HCT116 (cell line): ENCODE data around the gene TIMM44. TPM values are rescaled to one million over a fixed set of nuclear protein-coding genes. Genes with fewer than 3 reads are reported as not detected.

ENCODE experiments used
- ATAC-seq: fragments of 200-7000 bp; cut with Tn5 transposase; 2 replicates; pipeline ENCODE4 v1.9.1; 2020; ENCODE audit warnings: mild to moderate bottlenecking, moderate library complexity
- BruUV-seq: library from RNA; stranded (reverse); fragments of 400-500 nt; replicated peaks from 2 replicates; lab custom pipeline; 2021; lab: Mats Ljungman, UMichigan
- CTCF ChIA-PET: fragments of 300-600 bp; sonication (Branson Sonifier 250); formaldehyde crosslinking; loops from one replicate; lab custom pipeline; 2021; ENCODE audit warnings: antibody characterized with exemption; lab: Charles Lee
- POLR2A ChIA-PET: fragments of 300-600, 350-600 bp; sonication (Branson Sonifier 250); formaldehyde crosslinking; loops from one replicate; lab custom pipeline; 2021; ENCODE audit warnings: antibody characterized with exemption; lab: Charles Lee
- RAD21 ChIA-PET, 2 experiments: fragments of 300-600 bp; sonication (Branson Sonifier 250); formaldehyde crosslinking; loops; one replicate each; lab custom pipeline; 2023; ENCODE audit warnings: low total read pairs in 2 of 2; ENCODE audit not compliant: uncharacterized antibody in 2 of 2, unreplicated experiment in 2 of 2, low non-redundant PET in 1 of 2; lab: Charles Lee
- DNase-seq: peaks from one replicate; pipeline ENCODE4 v3.0.0-alpha.2; 2010; ENCODE audit warnings: low read depth, low spot score
- H2AFZ ChIP-seq: fragments of 200-600 bp; shearing (Covaris generic), sonication (generic); 2 replicates; pipeline ENCODE4 v1.6.1; 2017; ENCODE audit warnings: low read depth, mixed run types, mixed read lengths, antibody characterized with exemption, low read length; ENCODE audit not compliant: poor library complexity, severe bottlenecking
- H3K27ac ChIP-seq: 2 replicates; pipeline ENCODE4 v1.5.1; 2012; ENCODE audit warnings: low read depth, low read length
- H3K27me3 ChIP-seq: fragments of 200-600 bp; sonication (generic); 2 replicates; pipeline ENCODE4 v1.6.1; 2016; ENCODE audit warnings: mixed run types, low read length, mixed read lengths; ENCODE audit not compliant: insufficient read depth
- H3K36me3 ChIP-seq, 2 experiments: fragments of 200-500 bp in 1 of 2; fragments of 200-600 bp in 1 of 2; sonication (Bioruptor generic) in 1 of 2; sonication (generic) in 1 of 2; 2 replicates each; pipeline versions ENCODE4 v1.5.1 to v1.6.1; 2014 to 2016; ENCODE audit warnings: low read length in 2 of 2, inconsistent platforms in 1 of 2, mixed read lengths in 1 of 2, mixed run types in 1 of 2; ENCODE audit not compliant: insufficient read depth in 2 of 2, control insufficient read depth in 1 of 2
- H3K4me1 ChIP-seq, 2 experiments: fragments of 200-600 bp in 1 of 2; sonication (generic) in 1 of 2; 2 replicates each; pipeline versions ENCODE4 v1.5.1 to v1.6.1; 2012 to 2017; ENCODE audit warnings: low read length in 2 of 2, inconsistent platforms in 1 of 2, mild to moderate bottlenecking in 1 of 2, mixed read lengths in 1 of 2, mixed run types in 1 of 2, moderate library complexity in 1 of 2; ENCODE audit not compliant: insufficient read depth in 2 of 2, control insufficient read depth in 1 of 2
- H3K4me2 ChIP-seq: fragments of 200-600 bp; sonication (generic); 2 replicates; pipeline ENCODE4 v1.6.1; 2017; ENCODE audit warnings: mixed run types, low read length, mixed read lengths
- H3K4me3 ChIP-seq, 2 experiments: fragments of 200-600 bp in 1 of 2; sonication (generic) in 1 of 2; replicated peaks in 1 of 2; 2 replicates each; pipeline ENCODE4 v1.5.1; 2011 to 2016; ENCODE audit warnings: low read length in 2 of 2, control low read depth in 1 of 2, low read depth in 1 of 2, mild to moderate bottlenecking in 1 of 2, mixed read lengths in 1 of 2, mixed run types in 1 of 2
- H3K79me2 ChIP-seq: fragments of 200-600 bp; sonication (generic); 2 replicates; pipeline ENCODE4 v1.6.1; 2017; ENCODE audit warnings: mild to moderate bottlenecking, mixed run types, low read length, moderate library complexity, mixed read lengths; ENCODE audit not compliant: insufficient read depth
- H3K9ac ChIP-seq: fragments of 200-600 bp; sonication (generic); 2 replicates; pipeline ENCODE4 v1.6.1; 2016; ENCODE audit warnings: low read length, mixed read lengths
- H3K9me2 ChIP-seq: fragments of 200-600 bp; sonication (generic), shearing (Covaris generic); 2 replicates; pipeline ENCODE4 v1.6.1; 2017; ENCODE audit warnings: mixed run types, mild to moderate bottlenecking, moderate library complexity; ENCODE audit not compliant: insufficient read depth
- H3K9me3 ChIP-seq, 2 experiments: fragments of 200-500 bp in 1 of 2; fragments of 200-600 bp in 1 of 2; sonication (Bioruptor generic) in 1 of 2; sonication (generic) in 1 of 2; 2 replicates each; pipeline ENCODE4 v1.6.1; 2014 to 2017; ENCODE audit warnings: low read length in 2 of 2, mixed read lengths in 2 of 2, inconsistent platforms in 1 of 2, low read depth in 1 of 2, mild to moderate bottlenecking in 1 of 2, mixed run types in 1 of 2, moderate library complexity in 1 of 2; ENCODE audit not compliant: control insufficient read depth in 1 of 2, insufficient read depth in 1 of 2
- H4K20me1 ChIP-seq: fragments of 200-600 bp; sonication (generic), shearing (Covaris generic); 2 replicates; pipeline ENCODE4 v1.6.1; 2017; ENCODE audit warnings: mixed run types, mild to moderate bottlenecking, moderate library complexity; ENCODE audit not compliant: insufficient read depth
- CBX3 ChIP-seq: IDR thresholded peaks from 2 replicates; pipeline ENCODE4 v1.6.1; 2012; ENCODE audit warnings: low read depth
- CEBPB ChIP-seq: IDR thresholded peaks from 2 replicates; pipeline ENCODE4 v1.6.1; 2012; ENCODE audit warnings: low read depth
- CTCF ChIP-seq, 3 experiments: fragments of 200-600 bp in 1 of 3; sonication (generic) in 1 of 3; IDR thresholded peaks in 2 of 3; conservative IDR thresholded peaks in 1 of 3; 2 replicates each; pipeline ENCODE4 v1.5.1; 2012 to 2017; ENCODE audit warnings: low read depth in 2 of 3, low read length in 2 of 3, antibody characterized with exemption in 1 of 3, borderline replicate concordance in 1 of 3, control low read depth in 1 of 3, mild to moderate bottlenecking in 1 of 3, mixed read lengths in 1 of 3, mixed run types in 1 of 3, moderate library complexity in 1 of 3; ENCODE audit not compliant: insufficient read depth in 1 of 3
- EGR1 ChIP-seq: IDR thresholded peaks from 2 replicates; pipeline ENCODE4 v1.6.1; 2012; ENCODE audit warnings: low read depth
- ELF1 ChIP-seq: IDR thresholded peaks from 2 replicates; pipeline ENCODE4 v1.6.1; 2012; ENCODE audit warnings: low read depth, borderline replicate concordance
- EZH2 ChIP-seq: fragments of 200-600 bp; sonication (generic); IDR thresholded peaks from 2 replicates; pipeline ENCODE4 v1.6.1; 2017; ENCODE audit warnings: antibody characterized with exemption, mixed run types
- EZH2phosphoT487 ChIP-seq: fragments of 200-600 bp; IDR thresholded peaks from 2 replicates; pipeline ENCODE4 v1.6.1; 2018; ENCODE audit warnings: antibody characterized with exemption, borderline replicate concordance
- JUND ChIP-seq: IDR thresholded peaks from 2 replicates; pipeline ENCODE4 v1.6.1; 2012
- POLR2A ChIP-seq: IDR thresholded peaks from 2 replicates; pipeline ENCODE4 v1.7.0; 2011; ENCODE audit warnings: borderline replicate concordance; ENCODE audit not compliant: insufficient read depth, insufficient read length; ENCODE audit errors: extremely low read depth
- POLR2AphosphoS5 ChIP-seq: IDR thresholded peaks from 2 replicates; pipeline ENCODE4 v1.6.1; 2011; ENCODE audit warnings: mild to moderate bottlenecking, low read depth, low read length, moderate library complexity
- RAD21 ChIP-seq: IDR thresholded peaks from 2 replicates; pipeline ENCODE4 v1.6.1; 2012; ENCODE audit warnings: low read depth, mild to moderate bottlenecking
- SIN3A ChIP-seq: IDR thresholded peaks from 2 replicates; pipeline ENCODE4 v1.6.1; 2012; ENCODE audit warnings: low read depth
- SP1 ChIP-seq: IDR thresholded peaks from 2 replicates; pipeline ENCODE4 v1.6.1; 2012; ENCODE audit warnings: low read depth
- SRF ChIP-seq: IDR thresholded peaks from 2 replicates; pipeline ENCODE4 v1.6.1; 2012; ENCODE audit warnings: low read depth
- YY1 ChIP-seq: IDR thresholded peaks from 2 replicates; pipeline ENCODE4 v1.6.1; 2011; ENCODE audit warnings: low read length, low read depth, moderate library complexity, mild to moderate bottlenecking; ENCODE audit not compliant: insufficient replicate concordance; ENCODE audit errors: extremely low read depth
- ZNF274 ChIP-seq: fragments of 200-500 bp; sonication (Bioruptor generic); IDR thresholded peaks from 2 replicates; pipeline ENCODE4 v1.6.1; 2014; ENCODE audit warnings: mild to moderate bottlenecking, low read depth, low read length, inconsistent platforms
- intact Hi-C: fragments of 100-400 bp; cut with micrococcal nuclease; formaldehyde crosslinking; loops from 2 replicates; pipeline ENCODE4 v1.10.0; 2022
- total RNA-seq: library from RNA; stranded (reverse); gene quantifications from one replicate; pipeline ENCODE4 v1.2.1, GENCODE V29; 2021; ENCODE audit not compliant: unreplicated experiment
- TF ChIP-seq, protein P1 (sequence below): IDR thresholded peaks from 2 replicates; pipeline ENCODE4 v1.6.1; 2012
- TF ChIP-seq, protein P2 (sequence below): IDR thresholded peaks from 2 replicates; pipeline ENCODE4 v1.6.1; 2012

Gene TIMM44
- total RNA-seq, 1 experiment from 2014 or later = 136 TPM

- TF ChIP-seq CTCF (IDR thresholded peaks at IDR 0.05 in 2 of 3, conservative IDR thresholded peaks at IDR 0.05 in 1 of 3; ENCODE audit: borderline replicate concordance in 1 of 3, insufficient read depth in 1 of 3, low read depth in 2 of 3, low read length in 2 of 3) (peak in 2 of 3 experiments; percentile 57 to 70; a peak in 4 of 6 replicates), RAD21 (no peak)
Observed at GRCh38 chr19:7928741-7929701, 14.4 kb downstream of the TIMM44 start (continued).

- ChIA-PET CTCF (interaction anchor here (0.9 to 2.1 kb wide), 4 partner anchors 10 to 230 kb away, joined by 3 to 4 read pairs (median 4); no protein-coding TSS in a partner anchor), RAD21 (interaction anchor here in 1 of 2 experiments (0.6 kb wide), 1 partner anchor 8 kb away, joined by 6 read pairs; the partner anchor contains the start of gene SNAPC2), POLR2A (interaction anchor here (2.5 to 3.4 kb wide), 2 partner anchors 8 to 16 kb away, joined by 17 read pairs; partner anchors contain the start of genes SNAPC2 and TIMM44)
- ATAC-seq (no peak), DNase-seq (no peak)
- Histone ChIP-seq H3K9me3 (no peaks in the 10 kb centered on the region), H3K4me2 (peak overlapping the region; percentile 55), H3K36me3 (peaks cover 14 to 15% of the 10 kb centered on the region in 2 experiments; a peak in 3 of 4 replicates), H3K27me3 (no peaks in the 10 kb centered on the region), H3K4me3 (no peak overlapping the region), H3K27ac (peak overlapping the region; percentile 57), H4K20me1 (no peaks in the 10 kb centered on the region), H3K79me2 (no peaks in the 10 kb centered on the region), H3K4me1 (peaks cover 22 to 52% of the 10 kb centered on the region in 2 experiments), H2AFZ (no peak overlapping the region), H3K9me2 (no peaks in the 10 kb centered on the region), H3K9ac (peak overlapping the region; percentile 26)
- intact Hi-C loops = no loop called here
- BruUV-seq = no TSS peak
- TF ChIP-seq EZH2phosphoT487 (no peak), EZH2 (no peak), CBX3 (no peak), EGR1 (no peak), ELF1 (no peak), CEBPB (no peak), RAD21 (no peak), ZNF274 (no peak), SIN3A (no peak), POLR2AphosphoS5 (no peak), POLR2A (no peak), JUND (no peak), CTCF (IDR thresholded peaks at IDR 0.05 in 2 of 3, conservative IDR thresholded peaks at IDR 0.05 in 1 of 3; ENCODE audit: borderline replicate concordance in 1 of 3, insufficient read depth in 1 of 3, low read depth in 2 of 3, low read length in 2 of 3) (no peak), SP1 (no peak), YY1 (no peak), SRF (no peak)
- TF ChIP-seq, protein P1, sequence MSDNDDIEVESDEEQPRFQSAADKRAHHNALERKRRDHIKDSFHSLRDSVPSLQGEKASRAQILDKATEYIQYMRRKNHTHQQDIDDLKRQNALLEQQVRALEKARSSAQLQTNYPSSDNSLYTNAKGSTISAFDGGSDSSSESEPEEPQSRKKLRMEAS = no peak
- TF ChIP-seq, protein P2, sequence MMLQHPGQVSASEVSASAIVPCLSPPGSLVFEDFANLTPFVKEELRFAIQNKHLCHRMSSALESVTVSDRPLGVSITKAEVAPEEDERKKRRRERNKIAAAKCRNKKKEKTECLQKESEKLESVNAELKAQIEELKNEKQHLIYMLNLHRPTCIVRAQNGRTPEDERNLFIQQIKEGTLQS = no peak
Observed at GRCh38 chr19:7928334-7928706, 15.1 kb downstream of the TIMM44 start.
